Mammary epithelial cell (primary cell): ENCODE measurements around the gene PRPH2.

Experiments used
- CTCF ChIP-seq, 2 donors: IDR thresholded peaks in 1 of 2; conservative IDR thresholded peaks in 1 of 2; 2 replicates each; pipeline ENCODE4 v1.5.1; 2011 to 2012; ENCODE audit warnings: inconsistent platforms in 2 of 2, low read length in 2 of 2, mild to moderate bottlenecking in 2 of 2, control low read depth in 1 of 2, low read depth in 1 of 2; ENCODE audit not compliant: insufficient read depth in 1 of 2; ENCODE audit errors: extremely low read depth in 1 of 2
- EZH2 ChIP-seq: IDR thresholded peaks from 2 replicates; pipeline ENCODE4 v1.6.1; 2012; ENCODE audit warnings: low read length, inconsistent platforms, borderline replicate concordance

DNA sequence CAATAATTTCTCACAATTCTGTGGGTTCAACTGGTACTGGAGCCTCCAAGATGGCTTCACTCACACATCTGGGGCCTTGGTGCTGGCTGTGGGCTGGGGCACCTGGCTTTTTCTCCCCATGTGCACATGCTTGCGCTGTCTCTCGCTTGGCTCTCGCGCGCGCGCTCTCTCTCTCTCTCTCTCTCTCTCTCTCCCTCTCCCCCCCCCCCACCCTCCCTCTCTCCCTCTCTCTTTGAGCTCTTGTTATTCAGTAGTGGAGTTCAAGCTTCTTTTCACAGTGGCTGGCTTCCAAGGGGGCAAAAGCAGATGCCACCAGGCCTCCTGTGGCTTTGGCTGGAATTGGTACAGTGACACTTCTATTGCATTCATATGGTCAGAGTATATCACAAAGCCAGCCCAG lies 34.3 kb upstream of the PRPH2 start:
- TF ChIP-seq CTCF (conservative IDR thresholded peaks at IDR 0.05 in 1 of 2, IDR thresholded peaks at IDR 0.05 in 1 of 2; ENCODE audit: extremely low read depth in 1 of 2, insufficient read depth in 1 of 2, low read depth in 1 of 2, low read length in 2 of 2) (no peak), EZH2 (no peak)
